Activated T-cell treated with anti-CD3 and anti-CD28 coated beads, Interleukin-2, amount 50 U/mL, for 1 hour (primary cell): ENCODE measurements around the gene ZC3H13.

Experiments used
- DNase-seq: peaks from one replicate; pipeline ENCODE4 v3.0.0-alpha.2; 2020

Gene ZC3H13

GRCh38 chr13:46052319-46053161, at the start of gene ZC3H13:
Gene ZC3H13 (minus strand): TSS chr13:46052746. CDS start chr13:46045507, 7,239 bp downstream.
- DNase-seq = peak; percentile 87

- DNase-seq = no peak
Observed at GRCh38 chr13:46102255-46102605, 49.7 kb upstream of the ZC3H13 start.

GRCh38 chr13:46101484-46102254, 49.1 kb upstream of the ZC3H13 start:
- DNase-seq = no peak

DNA sequence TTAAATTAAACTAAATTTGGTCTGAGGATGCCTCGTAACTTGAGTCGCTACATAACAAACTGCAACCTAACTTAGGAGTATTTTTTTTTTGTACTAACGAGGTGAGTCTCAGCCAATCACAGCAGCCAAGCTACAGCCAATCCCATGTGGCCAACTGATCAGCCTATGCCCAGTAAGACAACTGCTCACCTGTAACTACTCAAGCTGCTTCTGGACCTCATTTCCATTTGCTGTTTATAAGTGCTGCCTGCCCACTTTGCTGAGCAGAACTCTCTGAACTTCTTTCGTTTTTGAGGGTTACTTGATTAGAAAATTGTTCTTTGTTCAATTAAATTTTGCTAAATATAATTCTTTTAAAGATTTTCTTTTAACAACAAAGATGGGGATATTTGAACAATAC, 48.5 kb upstream of the ZC3H13 start:
- DNase-seq = no peak

DNA sequence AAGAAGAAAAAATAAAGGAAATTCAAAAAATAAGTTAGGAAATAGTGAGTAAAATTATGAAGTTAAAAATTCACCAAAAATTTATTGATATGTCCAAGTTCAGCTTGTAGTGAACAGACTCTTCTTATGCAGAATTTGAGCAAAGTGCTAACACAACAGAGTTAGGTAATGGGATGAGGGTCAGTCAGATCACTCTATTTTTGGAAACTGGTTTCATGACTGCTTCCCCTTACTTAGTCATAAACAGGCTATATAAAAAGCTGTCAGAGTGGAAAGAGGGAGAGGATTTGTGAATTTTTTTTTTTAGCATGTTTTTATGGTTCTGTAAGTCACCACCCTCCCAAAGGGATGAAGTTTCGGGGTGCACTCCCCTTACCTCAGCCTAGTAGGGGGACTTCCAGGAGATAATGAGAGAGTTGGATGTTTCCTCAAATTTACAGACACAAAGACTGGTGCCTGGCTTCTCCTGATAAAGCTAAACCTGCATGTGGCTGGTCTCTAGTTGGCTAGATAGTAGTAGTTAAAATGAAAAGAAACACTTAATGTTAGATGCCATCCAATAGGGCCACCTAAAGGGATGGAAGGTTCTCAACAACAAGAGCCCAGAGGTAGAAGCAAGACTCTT, 47.8 kb upstream of the ZC3H13 start:
- no peak for DNase-seq

- DNase-seq = no peak
Observed at GRCh38 chr13:46097663-46098062, 45.1 kb upstream of the ZC3H13 start.

DNA sequence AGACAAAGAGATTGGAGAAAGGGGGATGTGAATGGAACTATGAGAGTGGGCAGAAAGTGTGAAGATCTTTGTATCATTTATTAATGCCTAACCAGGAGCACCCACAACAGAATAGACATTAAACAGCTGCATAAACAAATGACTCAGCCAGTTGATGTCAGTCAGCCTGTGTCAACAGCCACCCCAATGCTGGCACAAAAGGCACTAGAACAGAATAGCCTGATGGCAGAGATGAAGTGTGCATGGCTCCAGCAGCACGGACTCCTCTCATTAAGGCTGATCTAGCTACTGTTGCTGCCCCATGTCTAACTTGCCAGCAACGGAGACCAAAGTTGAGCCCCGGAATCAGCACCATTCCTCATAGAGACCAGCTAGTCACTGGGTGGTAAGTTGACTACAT, 44.5 kb upstream of the ZC3H13 start:
- no peak for DNase-seq

DNA sequence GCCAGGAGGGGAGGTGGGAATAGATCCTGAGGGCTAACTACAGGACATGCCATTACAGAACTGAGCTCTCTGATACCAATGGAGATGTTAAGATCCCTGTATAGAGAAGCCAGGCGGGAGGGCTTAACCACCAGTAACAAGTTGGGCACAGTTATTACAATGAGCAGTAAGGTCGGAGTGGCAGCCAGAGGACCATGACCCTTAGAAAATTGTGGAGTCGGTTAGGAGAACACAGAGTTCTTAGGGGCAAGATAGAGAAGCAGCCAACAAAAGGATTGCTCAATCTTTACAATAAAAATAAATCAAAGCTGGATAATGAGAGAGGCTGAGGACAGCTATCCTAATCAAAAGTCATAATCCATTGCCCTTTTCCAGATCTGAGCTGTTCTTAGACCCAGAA, 41.9 kb upstream of the ZC3H13 start:
- no peak for DNase-seq

- DNase-seq = no peak
Observed at GRCh38 chr13:46088821-46089562, 36.4 kb upstream of the ZC3H13 start.

DNA sequence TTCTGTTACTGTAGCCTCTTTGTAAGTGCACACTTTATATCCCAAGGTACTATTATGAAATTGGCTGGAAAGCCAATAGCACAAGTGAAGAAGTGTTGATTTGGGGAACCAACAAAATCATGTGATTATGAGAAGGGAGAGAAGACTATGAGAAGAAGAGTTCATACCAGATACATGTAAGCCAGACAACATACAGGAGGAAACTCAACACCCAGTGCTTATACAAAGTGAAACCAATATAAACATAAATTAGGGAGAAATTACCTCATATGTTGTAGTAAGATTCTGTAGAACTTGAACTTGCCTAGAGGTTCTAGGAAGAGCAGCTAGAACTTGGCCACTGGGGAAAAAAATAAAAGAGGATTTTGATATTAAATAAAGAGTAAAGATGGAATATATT, 34.9 kb upstream of the ZC3H13 start:
- no peak for DNase-seq

DNA sequence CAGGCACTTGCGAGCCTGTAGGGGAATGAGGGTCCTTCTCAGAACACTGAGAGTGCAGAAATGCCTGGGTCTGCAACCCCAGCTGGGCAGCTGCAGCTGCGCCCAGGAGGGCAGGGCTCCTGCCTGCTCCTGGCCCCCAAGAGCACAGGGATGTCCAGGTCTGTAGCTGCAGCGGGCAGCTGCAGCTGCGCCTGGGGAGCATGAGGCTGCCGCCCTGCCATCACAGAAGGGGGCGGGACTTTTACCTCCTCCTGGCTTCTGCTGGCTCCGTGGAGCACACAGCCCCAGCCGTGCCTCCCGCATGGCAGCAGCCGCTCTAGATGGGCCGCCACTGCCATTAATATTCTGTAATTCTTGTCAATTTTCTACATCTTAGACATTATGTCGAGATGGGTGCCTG, 34.4 kb upstream of the ZC3H13 start:
- no peak for DNase-seq

- no peak for DNase-seq
Observed at GRCh38 chr13:46086421-46086922, 33.9 kb upstream of the ZC3H13 start.

GRCh38 chr13:46085737-46086136, 33.2 kb upstream of the ZC3H13 start:
- DNase-seq = no peak

DNA sequence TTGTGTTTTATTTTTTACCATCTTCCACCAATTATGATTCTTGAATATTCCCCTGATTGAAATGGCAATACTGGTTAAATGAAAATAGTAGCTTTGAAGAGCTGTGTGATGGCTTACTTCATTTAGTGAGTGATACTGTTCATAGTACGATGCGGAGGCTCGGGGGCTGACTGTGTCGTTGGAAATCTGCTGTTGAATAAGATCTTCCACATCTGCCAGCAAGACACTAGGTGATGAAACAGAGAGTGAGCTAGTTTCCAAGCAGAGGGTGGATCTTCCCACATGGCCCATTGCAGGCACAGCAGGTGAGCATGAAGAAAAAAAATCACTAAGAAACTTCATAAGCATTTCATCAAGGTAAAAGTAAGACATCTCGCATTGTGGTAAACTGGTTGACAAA, 29.8 kb upstream of the ZC3H13 start:
- DNase-seq = no peak

DNA sequence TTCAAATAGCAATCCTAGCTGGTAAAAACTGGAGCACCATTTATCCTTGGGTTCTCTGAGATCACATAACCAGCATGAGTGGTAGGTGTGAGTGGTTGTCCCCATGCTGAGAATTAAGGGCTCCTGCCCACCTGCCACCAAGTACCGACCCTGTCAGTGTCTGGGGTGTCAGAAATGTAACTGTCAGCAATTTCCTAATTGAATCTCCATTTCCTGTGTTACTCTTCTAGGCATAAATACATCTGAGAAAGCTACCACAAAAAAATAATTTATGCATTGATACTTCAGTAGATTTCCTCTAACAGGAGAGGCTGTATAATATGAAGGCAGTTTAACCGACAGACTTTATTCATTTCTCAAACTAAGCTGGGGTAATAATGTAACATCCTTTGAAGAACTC, 27.2 kb upstream of the ZC3H13 start:
- no peak for DNase-seq

DNA sequence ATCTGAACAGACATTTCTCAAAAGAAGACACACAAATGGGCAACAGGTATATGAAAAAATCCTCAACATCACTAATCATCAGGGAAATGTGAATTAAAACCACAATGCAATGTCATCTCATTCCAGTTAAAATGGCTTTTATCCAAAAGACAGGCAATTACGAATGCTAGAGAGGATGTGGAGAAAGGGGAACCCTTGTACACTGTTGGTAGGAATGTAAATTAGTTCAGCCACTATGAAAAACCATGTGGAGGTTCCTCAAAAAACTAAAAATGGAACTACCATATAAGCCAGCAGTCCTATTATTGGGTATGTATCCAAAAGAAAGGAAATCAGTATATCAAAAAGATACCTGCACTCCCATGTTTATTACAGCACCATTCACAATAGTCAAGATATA, 24.7 kb upstream of the ZC3H13 start:
- DNase-seq = no peak

DNA sequence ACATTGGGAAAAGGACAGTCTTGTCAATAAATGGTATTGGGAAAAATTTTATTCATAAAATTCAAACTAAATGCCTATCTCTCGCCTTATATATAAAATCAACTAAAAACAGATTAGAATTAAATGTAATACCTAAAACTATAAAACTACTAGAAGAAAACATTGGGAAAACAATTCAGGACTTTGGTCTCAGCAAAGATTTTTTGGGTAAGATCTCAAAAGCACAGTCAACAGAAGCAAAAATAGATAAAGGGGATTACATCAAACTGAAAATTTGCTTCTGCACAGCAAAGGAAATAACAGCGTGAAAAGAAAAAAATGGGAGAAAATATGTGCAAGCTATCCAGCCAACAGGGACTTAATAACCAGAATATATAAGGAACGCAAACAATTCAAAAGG, 24.3 kb upstream of the ZC3H13 start:
- DNase-seq = no peak

DNA sequence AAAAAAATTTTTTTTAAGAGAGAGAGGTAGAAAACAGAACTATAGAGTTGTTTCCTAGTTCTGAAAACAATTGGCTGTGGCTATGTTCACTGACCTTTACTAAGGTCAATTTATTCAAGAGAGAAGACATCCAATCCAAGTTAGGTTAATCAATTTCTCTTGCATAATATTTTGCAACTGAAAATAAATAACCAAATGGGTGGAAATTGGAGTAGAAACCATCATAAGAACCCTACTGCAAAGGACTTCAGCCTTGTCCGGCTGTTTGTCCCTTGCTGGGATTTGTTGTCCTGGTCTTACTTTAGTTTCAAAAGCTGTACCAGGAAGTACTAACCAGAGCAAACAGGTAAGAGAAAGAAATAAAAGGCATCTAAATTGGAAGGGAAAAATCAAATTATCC, 23.3 kb upstream of the ZC3H13 start:
- no peak for DNase-seq

GRCh38 chr13:46071590-46072249, 19.2 kb upstream of the ZC3H13 start:
- DNase-seq = no peak

DNA sequence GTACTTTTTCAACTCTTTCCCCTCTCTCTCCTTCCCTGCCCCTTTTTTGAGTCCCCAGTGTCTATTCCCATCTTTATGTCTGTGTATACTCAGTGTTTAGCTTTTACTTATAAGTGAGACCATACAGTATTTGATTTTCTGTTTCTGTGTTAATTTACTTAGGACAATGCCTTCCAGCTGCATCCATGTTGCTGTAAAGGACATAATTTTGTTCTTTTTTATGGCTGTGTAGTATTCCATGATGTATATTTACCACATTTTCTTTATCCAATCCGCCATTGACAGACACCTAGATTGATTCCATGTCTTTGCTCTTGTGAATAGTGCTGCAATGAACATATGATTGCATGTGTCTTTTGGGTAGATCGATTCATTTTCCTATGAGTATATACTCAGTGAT, 10.7 kb upstream of the ZC3H13 start:
- no peak for DNase-seq

DNA sequence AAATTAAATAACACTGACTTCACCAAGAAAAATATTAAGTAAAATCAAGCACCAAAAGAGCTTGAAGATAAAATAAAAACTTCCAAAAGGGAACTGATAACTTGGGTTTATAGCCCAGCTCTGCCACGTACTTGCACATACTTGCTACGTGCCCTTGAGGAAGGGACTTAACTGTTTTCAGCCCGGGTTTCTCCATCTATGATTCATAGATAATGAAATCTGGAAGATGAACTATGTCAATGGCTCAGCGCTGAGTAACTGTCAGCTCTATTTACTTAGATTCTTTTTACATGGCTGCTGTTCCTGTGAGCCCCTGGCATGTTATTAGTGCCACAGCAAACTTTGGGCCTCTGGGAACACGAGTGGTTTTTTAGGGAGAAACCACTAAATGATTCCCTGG, 9.6 kb upstream of the ZC3H13 start:
- DNase-seq = no peak

DNA sequence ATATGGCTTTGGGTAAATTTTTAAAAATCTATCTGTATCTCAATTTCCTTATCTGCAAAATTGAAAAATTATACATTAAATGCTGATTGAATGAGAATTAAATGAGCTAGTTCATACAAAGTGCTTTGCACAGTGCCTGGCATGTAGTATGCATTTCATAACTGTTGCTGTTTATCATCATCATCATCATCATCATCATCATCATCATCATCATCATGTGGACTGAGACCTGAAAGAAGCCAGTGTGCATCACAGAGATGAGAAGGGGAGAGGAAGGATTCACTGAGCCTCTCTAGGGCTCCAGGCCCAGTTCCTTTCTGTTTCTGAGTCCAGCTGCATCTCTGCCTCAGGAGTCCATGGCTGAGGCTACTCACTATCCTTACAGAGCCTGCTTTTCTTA, 6.9 kb upstream of the ZC3H13 start:
- no peak for DNase-seq

DNA sequence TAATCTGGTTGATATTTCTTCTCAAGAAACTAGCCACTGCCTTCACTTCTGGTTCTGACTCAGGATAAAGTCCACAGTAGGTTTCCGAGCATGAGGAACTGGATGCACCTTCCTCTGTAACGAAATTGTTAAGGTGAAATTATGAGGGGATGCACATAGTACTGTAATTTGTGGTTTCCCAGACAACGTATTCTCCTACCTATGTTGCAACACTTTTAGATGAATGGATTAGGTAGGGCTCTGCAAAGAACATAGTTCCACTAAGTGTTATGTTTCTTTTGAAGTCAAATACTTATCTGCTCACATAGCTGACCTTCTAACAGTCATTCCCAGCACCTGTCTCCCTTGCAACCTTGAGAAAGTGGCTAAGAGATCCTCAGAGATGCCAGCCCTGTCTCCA, 5.7 kb upstream of the ZC3H13 start:
- DNase-seq = no peak
